ENCODE measurements around the gene HELZ. TPM values are rescaled to one million over a fixed set of nuclear protein-coding genes. Genes with fewer than 3 reads are reported as not detected.

HELZ gene
- total and polyA plus RNA-seq, 2 of the 8 experiments (the other 6 are each of a cell fraction or from before 2014, with no cell fraction given) = 10.0 to 48.7 TPM

GRCh38 chr17:67040652-67041051 is 204.3 kb downstream of the HELZ start (continued):
- TF ChIP-seq NANOG (IDR thresholded peaks at IDR 0.05; ENCODE audit: insufficient read depth, low read depth, low read length, poor library complexity, severe bottlenecking) = no peak
- TF ChIP-seq HDAC6 (IDR thresholded peaks at IDR 0.05; ENCODE audit: low read depth, low read length) = no peak
- TF ChIP-seq CTBP2 (IDR thresholded peaks at IDR 0.05; ENCODE audit: borderline replicate concordance, insufficient read depth, insufficient read length, low read length) = no peak
- TF ChIP-seq SIX5 (IDR thresholded peaks at IDR 0.05; ENCODE audit: low read depth, low read length) = no peak
- TF ChIP-seq BCL11A (IDR thresholded peaks at IDR 0.05; ENCODE audit: low read depth in 2 of 2, low read length in 2 of 2) = no peak
- no peak for TF ChIP-seq EGR1 (IDR thresholded peaks at IDR 0.05; ENCODE audit: borderline replicate concordance, low read depth, low read length)
